ENCODE measurements around the gene TMEM87B. TPM values are rescaled to one million over a fixed set of nuclear protein-coding genes. Genes with fewer than 3 reads are reported as not detected.

The TMEM87B gene
- total RNA-seq, 1 donor: 112 TPM

- TF ChIP-seq CTCF (IDR thresholded peaks at IDR 0.05; ENCODE audit: insufficient read depth, low read depth, low read length): no peak
Observed at GRCh38 chr2:112053917-112054846, 887 bp upstream of the TMEM87B start.

GRCh38 chr2:112055730-112056625, 909 bp downstream of the TMEM87B start:
- peak overlapping the region; percentile 94 for H3K4me3 ChIP-seq (ENCODE audit: low read depth, low read length)
- DNase-seq (ENCODE audit: low read depth): peak; percentile 98
- no peak for TF ChIP-seq CTCF (IDR thresholded peaks at IDR 0.05; ENCODE audit: insufficient read depth, low read depth, low read length)

More at GRCh38 chr2:112053917-112054846, 887 bp upstream of the TMEM87B start:
- DNase-seq (ENCODE audit: low read depth): peak; percentile 97
- peak overlapping the region; percentile 80 for H3K4me3 ChIP-seq (ENCODE audit: low read depth, low read length)

GRCh38 chr2:112056626-112056987, 1.5 kb downstream of the TMEM87B start:
- peak overlapping the region; percentile 94 for H3K4me3 ChIP-seq (ENCODE audit: low read depth, low read length)
- TF ChIP-seq CTCF (IDR thresholded peaks at IDR 0.05; ENCODE audit: insufficient read depth, low read depth, low read length): no peak
- no peak for DNase-seq (ENCODE audit: low read depth)

- TF ChIP-seq CTCF (IDR thresholded peaks at IDR 0.05; ENCODE audit: insufficient read depth, low read depth, low read length): no peak
- no peak overlapping the region for H3K4me3 ChIP-seq (ENCODE audit: low read depth, low read length)
- no peak for DNase-seq (ENCODE audit: low read depth)
Observed at GRCh38 chr2:112059671-112060070, 4.6 kb downstream of the TMEM87B start.

GRCh38 chr2:112061299-112061698, 6.2 kb downstream of the TMEM87B start:
- no peak for TF ChIP-seq CTCF (IDR thresholded peaks at IDR 0.05; ENCODE audit: insufficient read depth, low read depth, low read length)
- no peak overlapping the region for H3K4me3 ChIP-seq (ENCODE audit: low read depth, low read length)
- no peak for DNase-seq (ENCODE audit: low read depth)

- no peak for DNase-seq (ENCODE audit: low read depth)
- H3K4me3 ChIP-seq (ENCODE audit: low read depth, low read length): no peak overlapping the region
- no peak for TF ChIP-seq CTCF (IDR thresholded peaks at IDR 0.05; ENCODE audit: insufficient read depth, low read depth, low read length)
Observed at GRCh38 chr2:112061840-112062239, 6.8 kb downstream of the TMEM87B start.
